Activated T-cell treated with anti-CD3 and anti-CD28 coated beads for 4 hours (primary cell): ENCODE data around the gene AKAP12.

ENCODE experiments used
- DNase-seq: peaks from one replicate; pipeline ENCODE4 v3.0.0-alpha.2; 2020

Gene AKAP12

DNA sequence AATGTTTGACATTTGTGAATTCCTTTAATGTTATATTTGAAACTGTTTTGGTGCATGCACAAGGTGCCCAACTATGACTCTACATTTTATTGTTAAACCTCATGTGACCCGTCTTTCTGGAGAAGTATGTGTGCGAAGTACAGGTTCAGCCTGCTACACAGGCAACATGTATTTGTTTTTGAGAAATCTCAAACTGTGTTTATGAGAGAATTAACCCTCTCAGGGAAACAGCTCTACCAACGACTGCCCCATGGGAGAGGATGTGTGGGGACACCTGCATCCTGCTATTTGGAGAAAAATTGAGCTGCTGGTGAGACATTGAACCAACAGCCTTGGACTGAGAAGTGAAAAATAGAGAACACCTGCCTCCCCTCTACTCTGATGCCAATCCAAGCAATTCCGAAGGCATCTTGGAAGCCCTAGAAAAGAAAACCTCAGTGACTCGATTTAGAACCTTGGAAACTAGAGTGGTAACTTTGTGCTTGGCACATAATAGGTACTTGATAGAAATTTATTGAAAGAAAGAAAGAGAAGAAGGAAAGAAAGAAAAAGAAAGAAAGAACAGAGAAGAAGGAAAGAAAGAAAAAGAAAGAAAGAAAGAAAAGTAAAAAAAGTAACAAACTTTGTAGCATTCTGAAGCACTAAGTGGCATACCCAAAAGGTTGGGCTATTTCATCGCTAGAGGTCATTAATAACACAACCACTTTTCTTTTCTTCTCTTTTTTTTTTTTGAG lies 2.9 kb upstream of the AKAP12 start:
- no peak for DNase-seq

GRCh38 chr6:151240036-151240685 lies 394 bp downstream of the AKAP12 start:
- no peak for DNase-seq

DNA sequence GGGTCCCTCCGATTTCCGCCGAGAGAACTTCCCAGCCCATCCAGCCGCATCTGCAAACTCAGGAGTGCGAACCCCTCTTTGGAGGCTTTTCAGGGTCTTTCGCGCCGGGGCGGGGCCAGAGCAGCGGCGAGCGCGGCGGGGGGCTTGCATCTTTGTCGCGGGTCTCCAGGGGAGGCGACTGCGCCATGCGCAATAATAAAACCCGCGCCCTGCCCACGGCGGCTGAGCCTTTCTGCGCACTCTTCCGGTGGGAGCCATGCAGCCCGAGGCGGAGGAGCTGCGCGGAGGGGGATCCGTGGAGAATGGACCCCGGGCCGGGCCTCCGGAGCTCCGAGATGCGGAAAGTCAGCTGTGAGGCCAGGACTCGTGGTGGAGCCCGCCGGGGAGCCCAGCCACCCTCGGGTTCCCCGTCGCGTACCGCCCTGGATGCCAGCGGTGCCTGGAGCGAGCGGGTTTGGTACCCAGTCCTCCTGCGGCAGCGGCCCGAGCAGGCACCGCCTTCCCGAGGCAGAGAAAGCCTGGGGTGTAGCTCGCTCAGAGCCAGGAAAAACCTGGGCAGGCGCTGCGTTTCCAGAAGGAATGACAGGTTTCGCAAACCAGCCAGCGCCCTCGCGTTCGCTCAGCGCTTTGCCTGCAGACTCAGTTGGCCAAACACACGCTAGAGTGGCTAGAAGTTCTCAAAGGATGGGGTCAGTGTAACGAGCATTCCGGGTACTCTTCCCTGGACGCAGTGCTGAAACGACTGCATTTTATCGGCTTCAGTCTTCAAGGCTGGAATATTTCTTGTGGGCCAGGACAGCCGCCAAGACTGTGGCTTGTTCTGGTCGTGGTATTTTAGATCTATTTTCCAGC lies 1.2 kb downstream of the AKAP12 start:
- no peak for DNase-seq

DNA sequence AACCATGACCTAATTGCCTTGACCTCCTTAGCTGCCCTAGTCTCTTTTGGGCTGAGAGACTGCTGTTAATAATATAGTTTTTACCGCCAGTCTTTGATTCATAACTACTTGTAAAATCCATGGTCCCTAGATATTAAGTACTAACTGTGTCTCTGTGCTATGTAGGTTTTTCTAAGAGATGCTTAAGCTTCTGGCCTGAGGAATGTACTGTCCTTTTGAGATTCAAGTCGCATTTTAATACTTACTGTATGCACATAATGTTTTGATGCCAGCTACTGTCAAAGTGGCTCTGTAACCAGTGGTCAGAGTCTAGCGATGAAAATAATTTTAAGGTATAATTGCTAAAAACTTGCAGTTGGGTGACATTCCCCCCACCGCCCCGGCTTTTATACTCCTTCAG lies 2.1 kb downstream of the AKAP12 start:
- no peak for DNase-seq

GRCh38 chr6:151242420-151242861 lies 2.7 kb downstream of the AKAP12 start:
- no peak for DNase-seq

GRCh38 chr6:151243481-151243880 lies 3.7 kb downstream of the AKAP12 start:
- no peak for DNase-seq

DNA sequence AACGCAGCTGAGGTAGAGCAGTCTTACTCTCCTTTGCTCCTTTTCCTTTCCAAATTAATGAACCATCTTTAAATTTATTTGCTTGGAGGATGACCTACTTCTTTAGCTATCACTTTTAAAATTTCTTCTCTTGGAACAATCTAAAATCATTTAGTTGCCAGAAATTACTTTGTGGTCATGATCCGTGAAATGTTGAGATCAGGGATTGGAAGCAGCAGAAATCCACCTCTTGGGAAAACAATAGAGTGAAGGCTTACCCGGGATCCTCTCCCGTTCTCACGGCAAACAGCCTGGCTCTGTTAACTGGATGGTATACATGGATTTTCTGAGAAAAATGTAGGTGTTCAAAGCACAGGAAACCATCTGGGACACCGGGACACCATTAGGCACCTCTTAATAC lies 7.7 kb downstream of the AKAP12 start:
- no peak for DNase-seq

- no peak for DNase-seq
Measured at GRCh38 chr6:151248295-151248694, 8.5 kb downstream of the AKAP12 start.

GRCh38 chr6:151252634-151253033 lies 12.9 kb downstream of the AKAP12 start:
- DNase-seq, result no peak

DNA sequence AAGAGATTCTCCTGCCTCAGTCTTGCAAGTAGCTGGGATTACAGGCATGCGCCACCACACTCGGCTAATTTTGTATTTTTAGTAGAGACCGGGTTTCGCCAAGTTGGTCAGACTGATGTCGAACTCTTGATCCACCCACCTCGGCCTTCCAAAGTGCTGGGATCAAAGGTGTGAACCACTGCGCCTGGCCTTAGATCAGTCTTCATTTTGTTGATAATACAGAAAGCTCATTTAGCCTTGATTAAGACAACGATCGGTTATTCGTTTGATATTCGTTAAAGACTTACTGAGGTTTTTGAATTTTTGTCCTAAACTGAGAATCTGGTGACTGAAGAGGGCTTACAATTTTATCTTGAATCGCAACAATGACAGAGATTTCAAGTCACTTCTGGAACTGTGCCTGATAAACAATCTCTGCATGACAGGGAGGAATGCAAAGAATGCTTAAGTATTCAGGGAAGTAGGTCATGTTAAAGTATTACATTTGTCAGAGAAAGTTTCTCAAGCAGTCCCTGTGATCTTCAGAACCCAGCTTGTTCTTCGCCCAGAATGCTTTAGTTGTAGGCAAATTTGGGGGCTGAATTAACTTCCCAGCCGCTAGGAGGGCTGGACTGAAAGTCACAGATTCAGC lies 14.8 kb downstream of the AKAP12 start:
- DNase-seq, result no peak

DNA sequence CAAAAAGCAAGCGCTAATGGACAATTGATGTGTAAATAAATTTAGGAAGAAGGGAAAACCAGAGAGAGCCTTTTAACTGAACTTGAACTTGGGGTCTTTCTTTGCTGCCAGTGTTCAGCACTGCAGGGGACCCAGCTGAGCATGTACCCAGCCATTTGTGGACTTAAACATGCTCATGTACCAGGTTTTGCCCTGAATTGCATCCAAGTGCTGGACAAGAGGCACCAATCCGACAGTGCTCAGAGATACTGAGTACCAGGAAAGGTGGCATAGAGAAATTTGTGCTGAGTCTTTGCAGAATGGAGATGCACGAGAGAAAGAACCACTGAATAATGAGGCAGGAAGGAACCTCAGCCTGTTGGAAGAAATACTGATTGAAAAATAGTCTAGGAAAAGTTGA lies 16.0 kb downstream of the AKAP12 start:
- no peak for DNase-seq

DNA sequence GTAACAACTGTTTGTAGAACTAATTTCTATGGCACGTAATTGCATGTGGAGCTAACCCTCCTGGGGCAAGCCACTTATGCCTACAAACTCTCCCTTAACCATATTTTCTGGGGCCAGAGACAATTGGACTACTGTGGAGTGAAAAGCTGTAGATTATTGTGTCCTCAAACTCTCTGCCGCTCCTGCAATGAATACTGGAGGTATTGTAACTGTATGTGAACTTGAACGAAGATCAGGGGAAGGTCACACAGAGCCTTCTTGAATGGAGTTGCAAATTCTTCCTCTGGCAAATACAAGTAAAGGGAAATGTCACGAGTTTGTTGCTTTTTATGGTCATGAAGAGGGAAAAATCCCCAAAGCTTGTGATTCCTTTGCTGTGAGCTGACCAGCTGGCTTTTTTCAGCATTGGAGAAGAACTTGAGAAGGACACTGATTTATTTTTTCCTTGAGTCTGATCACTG lies 18.2 kb downstream of the AKAP12 start:
- DNase-seq, result no peak

GRCh38 chr6:151260205-151260604 lies 20.4 kb downstream of the AKAP12 start:
- DNase-seq, result no peak

DNA sequence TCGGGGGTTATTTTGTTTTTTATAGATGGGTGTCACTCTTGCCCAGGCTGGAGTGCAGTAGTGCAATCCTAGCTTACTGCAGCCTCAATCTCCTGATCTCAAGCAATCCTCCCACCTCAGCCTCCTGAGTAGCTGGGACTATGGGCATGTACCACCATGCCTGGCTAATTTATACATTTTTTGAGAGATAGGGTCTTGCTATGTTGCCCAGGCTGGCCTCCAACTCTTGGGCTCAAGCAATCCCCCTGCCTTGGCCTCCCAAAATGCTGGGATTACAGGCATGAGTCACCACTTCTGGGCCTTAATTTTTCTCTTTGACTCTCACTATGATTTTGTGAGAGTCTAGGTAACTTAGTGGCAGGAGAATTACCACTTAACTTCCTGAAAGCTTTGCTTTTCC lies 23.3 kb downstream of the AKAP12 start:
- no peak for DNase-seq

GRCh38 chr6:151263967-151264366 lies 24.2 kb downstream of the AKAP12 start:
- no peak for DNase-seq

GRCh38 chr6:151265282-151265681 lies 25.5 kb downstream of the AKAP12 start:
- DNase-seq, result no peak

DNA sequence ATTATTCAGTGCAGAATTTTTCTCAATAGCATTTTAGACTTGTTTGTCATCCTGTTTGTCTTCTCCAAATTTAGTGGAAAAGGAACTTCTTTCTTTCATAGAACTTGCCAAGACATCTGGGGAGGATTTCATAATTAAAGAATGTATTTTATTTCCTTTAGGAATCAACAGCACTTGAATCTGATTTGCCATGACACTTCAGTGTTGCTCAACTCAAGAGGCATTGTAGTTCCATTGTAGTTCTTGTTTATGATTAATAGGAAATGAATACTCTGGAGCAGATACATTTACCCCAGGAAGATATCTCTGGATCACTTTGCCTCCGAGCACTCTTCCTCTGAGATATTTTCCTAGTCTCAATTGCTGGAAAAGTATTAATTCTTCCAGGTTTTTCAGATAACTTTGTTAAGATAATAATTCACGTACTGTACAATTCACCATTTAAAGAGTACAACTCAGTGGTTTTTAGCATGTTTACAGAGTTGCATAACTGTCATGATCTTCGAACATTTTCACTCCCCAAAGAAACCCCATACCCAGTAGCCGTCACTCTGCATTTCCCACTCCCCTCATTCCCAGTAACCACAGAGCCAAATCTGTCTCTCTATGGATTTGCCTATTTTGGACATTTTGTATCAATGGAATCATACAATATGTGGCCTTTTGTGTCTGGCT lies 29.7 kb downstream of the AKAP12 start:
- DNase-seq, result no peak

DNA sequence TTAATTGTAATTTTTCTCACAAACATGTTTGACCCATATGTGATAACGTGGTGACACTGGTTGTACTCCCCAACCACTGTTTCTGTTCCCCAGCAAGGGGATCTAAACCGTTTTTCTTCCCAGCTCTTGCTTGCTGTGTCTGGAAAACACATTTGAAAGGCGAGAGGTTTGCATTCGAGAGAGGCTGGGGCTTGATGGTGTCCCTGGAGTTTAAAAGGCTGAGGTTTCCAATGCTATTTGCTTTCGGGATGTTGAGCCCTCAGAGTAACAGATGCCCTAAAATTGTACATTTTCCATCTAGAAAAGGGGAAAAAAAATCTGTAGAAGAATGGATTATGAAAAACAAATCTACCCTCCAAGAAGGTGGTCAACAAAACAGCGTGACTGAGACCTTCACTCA lies 35.4 kb downstream of the AKAP12 start:
- no peak for DNase-seq

DNA sequence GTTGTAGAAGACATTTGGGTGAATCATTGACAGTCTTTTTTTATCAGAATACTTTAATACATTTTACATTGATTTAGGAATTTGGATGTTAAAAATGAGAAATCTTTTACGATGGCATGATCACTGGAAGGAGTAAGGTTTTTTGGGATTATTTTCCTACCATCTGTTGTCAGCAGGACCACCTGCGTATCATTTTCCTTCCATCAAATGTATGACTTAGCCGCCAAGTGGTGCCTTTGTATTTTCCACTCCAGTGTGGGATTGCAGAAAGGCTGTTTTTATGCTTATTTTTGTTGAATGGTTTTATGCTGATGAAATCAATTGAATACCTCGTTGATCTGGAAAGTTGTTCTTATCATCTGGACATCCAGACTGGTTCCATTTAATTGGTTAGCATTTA lies 35.8 kb downstream of the AKAP12 start:
- no peak for DNase-seq

- DNase-seq, result no peak
Measured at GRCh38 chr6:151276112-151276740, 36.5 kb downstream of the AKAP12 start.

DNA sequence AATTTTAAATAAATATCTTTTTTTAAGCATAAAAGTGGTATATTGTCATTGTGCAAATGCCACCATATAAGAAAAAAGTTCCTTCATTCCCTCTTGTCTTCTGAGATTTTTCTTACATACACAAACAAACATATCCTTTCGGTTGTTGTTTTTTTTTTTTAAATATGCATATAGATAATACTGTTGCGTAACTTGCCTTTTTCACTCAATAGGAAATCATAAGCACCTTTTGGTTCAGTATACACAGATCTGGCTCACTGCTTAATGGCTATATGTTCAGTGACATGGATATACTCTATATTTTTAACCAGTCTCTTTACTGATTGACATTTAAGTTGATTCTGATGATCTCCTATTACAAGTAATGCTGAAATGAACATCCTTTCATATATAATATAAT lies 40.1 kb downstream of the AKAP12 start:
- no peak for DNase-seq

DNA sequence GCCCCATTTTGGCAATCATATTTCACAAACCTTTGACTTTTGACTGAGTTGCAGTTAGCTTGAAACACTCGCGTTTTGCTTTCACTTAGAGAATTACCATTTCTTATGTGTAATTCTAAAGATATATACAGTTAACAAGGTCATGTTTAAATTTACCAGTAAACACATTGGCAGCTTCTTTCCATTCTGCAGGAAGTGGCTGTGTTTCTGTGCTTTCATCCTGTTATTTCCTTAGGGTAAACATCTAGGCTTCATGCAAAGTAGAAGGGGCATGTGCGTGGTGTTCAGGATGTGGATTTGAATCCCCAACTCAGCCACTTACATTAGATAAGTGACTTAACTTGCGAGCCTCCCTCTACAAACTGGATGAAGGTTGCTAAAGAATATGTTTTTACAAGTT lies 41.1 kb downstream of the AKAP12 start:
- no peak for DNase-seq
